ENCODE data around the gene KCNMB2.

Gene KCNMB2

GRCh38 chr3:178494386-178494785 lies 41.9 kb upstream of the KCNMB2 start:
- no peaks in the 10 kb centered on the region for H3K27me3 ChIP-seq
- H3K36me3 ChIP-seq, result no peaks in the 10 kb centered on the region
- no peaks in the 10 kb centered on the region for H3K9me3 ChIP-seq
- H3K4me1 ChIP-seq (ENCODE audit: control insufficient read depth in 1 of 2, insufficient read depth in 1 of 2, low read depth in 1 of 2, low read length in 1 of 2), result no peaks in the 10 kb centered on the region
- no peak for TF ChIP-seq CTCF (IDR thresholded peaks at IDR 0.05)
- no peak overlapping the region for H3K4me3 ChIP-seq (ENCODE audit: low read depth in 1 of 2, low read length in 1 of 2)
- no peak overlapping the region for H3K27ac ChIP-seq

GRCh38 chr3:178496911-178497310 lies 39.3 kb upstream of the KCNMB2 start:
- no peak for TF ChIP-seq CTCF (IDR thresholded peaks at IDR 0.05)
- no peaks in the 10 kb centered on the region for H3K4me1 ChIP-seq (ENCODE audit: control insufficient read depth in 1 of 2, insufficient read depth in 1 of 2, low read depth in 1 of 2, low read length in 1 of 2)
- H3K36me3 ChIP-seq, result no peaks in the 10 kb centered on the region
- H3K9me3 ChIP-seq, result no peaks in the 10 kb centered on the region
- no peak overlapping the region for H3K4me3 ChIP-seq (ENCODE audit: low read depth in 1 of 2, low read length in 1 of 2)
- no peak overlapping the region for H3K27ac ChIP-seq
- no peaks in the 10 kb centered on the region for H3K27me3 ChIP-seq

- Histone ChIP-seq H3K36me3 (no peaks in the 10 kb centered on the region), H3K27me3 (no peaks in the 10 kb centered on the region)
Measured at GRCh38 chr3:178498871-178499270, 37.4 kb upstream of the KCNMB2 start.

GRCh38 chr3:178500631-178501030 lies 35.6 kb upstream of the KCNMB2 start:
- no peaks in the 10 kb centered on the region for H3K4me1 ChIP-seq (ENCODE audit: control insufficient read depth in 1 of 2, insufficient read depth in 1 of 2, low read depth in 1 of 2, low read length in 1 of 2)
- H3K4me3 ChIP-seq (ENCODE audit: low read depth in 1 of 2, low read length in 1 of 2), result no peak overlapping the region
- H3K27ac ChIP-seq, result no peak overlapping the region
- H3K27me3 ChIP-seq, result no peaks in the 10 kb centered on the region
- TF ChIP-seq CTCF (IDR thresholded peaks at IDR 0.05), result no peak
- no peaks in the 10 kb centered on the region for H3K9me3 ChIP-seq
- H3K36me3 ChIP-seq, result no peaks in the 10 kb centered on the region

More at GRCh38 chr3:178498871-178499270, 37.4 kb upstream of the KCNMB2 start:
- no peak for TF ChIP-seq CTCF (IDR thresholded peaks at IDR 0.05)
- Histone ChIP-seq H3K9me3 (no peaks in the 10 kb centered on the region), H3K27ac (no peak overlapping the region), H3K4me3 (ENCODE audit: low read depth in 1 of 2, low read length in 1 of 2) (no peak overlapping the region), H3K4me1 (ENCODE audit: control insufficient read depth in 1 of 2, insufficient read depth in 1 of 2, low read depth in 1 of 2, low read length in 1 of 2) (no peaks in the 10 kb centered on the region)

- Histone ChIP-seq H3K9me3 (no peaks in the 10 kb centered on the region), H3K27ac (no peak overlapping the region), H3K27me3 (no peaks in the 10 kb centered on the region), H3K4me3 (ENCODE audit: low read depth in 1 of 2, low read length in 1 of 2) (no peak overlapping the region), H3K4me1 (ENCODE audit: control insufficient read depth in 1 of 2, insufficient read depth in 1 of 2, low read depth in 1 of 2, low read length in 1 of 2) (no peaks in the 10 kb centered on the region), H3K36me3 (no peaks in the 10 kb centered on the region)
- TF ChIP-seq CTCF (IDR thresholded peaks at IDR 0.05), result no peak
Measured at GRCh38 chr3:178504128-178504527, 32.1 kb upstream of the KCNMB2 start.

- Histone ChIP-seq H3K27me3 (no peaks in the 10 kb centered on the region), H3K36me3 (no peaks in the 10 kb centered on the region), H3K4me3 (ENCODE audit: low read depth in 1 of 2, low read length in 1 of 2) (no peak overlapping the region), H3K4me1 (ENCODE audit: control insufficient read depth in 1 of 2, insufficient read depth in 1 of 2, low read depth in 1 of 2, low read length in 1 of 2) (no peaks in the 10 kb centered on the region), H3K27ac (no peak overlapping the region), H3K9me3 (peaks cover 2% of the 10 kb centered on the region)
- no peak for TF ChIP-seq CTCF (IDR thresholded peaks at IDR 0.05)
Measured at GRCh38 chr3:178505832-178506231, 30.4 kb upstream of the KCNMB2 start.
